Parathyroid adenoma (tissue), 2 donors: ENCODE results near the gene C15orf62.

ENCODE experiments used
- H2AFZ ChIP-seq: fragments of 300-600 bp; sonication (generic); one replicate; pipeline ENCODE4 v1.7.0; 2017; ENCODE audit warnings: antibody characterized with exemption, mild to moderate bottlenecking
- H3K27ac ChIP-seq: fragments of 300-600 bp; sonication (generic); one replicate; pipeline ENCODE4 v1.7.0; 2017
- H3K27me3 ChIP-seq: fragments of 300-600 bp; sonication (generic); one replicate; pipeline ENCODE4 v1.7.0; 2017; ENCODE audit warnings: low read length; ENCODE audit not compliant: control insufficient read depth, insufficient read depth
- H3K36me3 ChIP-seq: fragments of 300-600 bp; sonication (generic); one replicate; pipeline ENCODE4 v1.7.0; 2017; ENCODE audit warnings: low read length; ENCODE audit not compliant: control insufficient read depth, insufficient read depth
- H3K4me1 ChIP-seq: fragments of 300-600 bp; sonication (generic); one replicate; pipeline ENCODE4 v1.7.0; 2017; ENCODE audit warnings: control low read depth
- H3K4me2 ChIP-seq: fragments of 300-600 bp; sonication (generic); one replicate; pipeline ENCODE4 v1.7.0; 2017; ENCODE audit warnings: low read length
- H3K4me3 ChIP-seq: fragments of 300-600 bp; sonication (generic); one replicate; pipeline ENCODE4 v1.7.0; 2017; ENCODE audit warnings: low read depth, low read length
- H3K79me2 ChIP-seq: fragments of 300-600 bp; sonication (generic); one replicate; pipeline ENCODE4 v1.7.0; 2017; ENCODE audit warnings: control low read depth
- H3K9ac ChIP-seq: fragments of 300-600 bp; sonication (generic); one replicate; pipeline ENCODE4 v1.7.0; 2017; ENCODE audit warnings: mild to moderate bottlenecking
- H3K9me3 ChIP-seq: fragments of 300-600 bp; sonication (generic); one replicate; pipeline ENCODE4 v1.7.0; 2017; ENCODE audit warnings: low read length; ENCODE audit not compliant: control insufficient read depth
- CTCF ChIP-seq: fragments of 300-600 bp; sonication (generic); IDR thresholded peaks from one replicate; pipeline ENCODE4 v1.7.0; 2017; ENCODE audit warnings: antibody characterized with exemption, mild to moderate bottlenecking
- donor health status: primary hyperparathyroidism.

The C15orf62 gene

GRCh38 chr15:40807888-40808461 lies 38.2 kb downstream of the C15orf62 start:
- Histone ChIP-seq H3K27ac (no peak overlapping the region), H3K36me3 (no peaks in the 10 kb centered on the region)
- TF ChIP-seq CTCF, result no peak

DNA sequence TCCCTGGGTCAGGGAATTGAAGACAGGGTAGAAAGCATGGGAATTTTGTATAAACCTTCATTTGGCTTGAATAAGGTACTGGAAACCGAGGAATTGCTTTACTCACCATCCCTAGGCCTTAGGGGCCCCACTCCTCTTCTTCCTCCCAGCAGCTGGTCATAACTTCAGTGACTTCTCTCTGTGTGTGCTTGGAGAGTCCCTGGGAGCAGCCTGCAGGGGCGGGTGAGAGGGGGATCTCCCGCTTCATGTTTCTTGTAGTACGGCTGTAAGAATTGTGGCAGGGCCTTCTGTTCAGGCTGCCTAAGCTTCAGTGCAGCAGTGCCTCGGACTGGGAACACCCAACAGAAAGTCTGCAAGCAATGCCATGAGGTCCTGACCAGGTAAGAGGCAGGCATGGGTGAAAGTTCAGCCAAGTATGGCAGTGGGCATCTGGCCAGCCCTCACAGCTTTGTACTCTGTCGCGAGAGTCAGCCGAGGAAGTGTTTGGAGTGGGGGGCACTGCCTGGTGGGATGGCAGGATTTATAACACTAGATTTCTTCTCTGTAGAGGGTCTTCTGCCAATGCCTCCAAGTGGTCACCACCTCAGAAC lies 39.2 kb downstream of the C15orf62 start:
- Histone ChIP-seq H3K36me3 (no peaks in the 10 kb centered on the region), H3K79me2 (peaks cover 6% of the 10 kb centered on the region), H3K27ac (no peak overlapping the region), H3K9me3 (no peaks in the 10 kb centered on the region), H3K4me3 (no peak overlapping the region), H3K4me1 (peaks cover 2% of the 10 kb centered on the region), H3K27me3 (no peaks in the 10 kb centered on the region), H3K9ac (no peak overlapping the region), H3K4me2 (no peak overlapping the region), H2AFZ (no peak overlapping the region)
- TF ChIP-seq CTCF, result no peak

More at GRCh38 chr15:40807888-40808461, 38.2 kb downstream of the C15orf62 start:
- Histone ChIP-seq H2AFZ (peak overlapping the region; percentile 95), H3K9me3 (no peaks in the 10 kb centered on the region), H3K79me2 (peaks cover 6% of the 10 kb centered on the region), H3K4me2 (peak overlapping the region; percentile 81), H3K4me1 (peaks cover 7% of the 10 kb centered on the region), H3K27me3 (no peaks in the 10 kb centered on the region), H3K9ac (no peak overlapping the region), H3K4me3 (peak overlapping the region; percentile 99)

- Histone ChIP-seq H3K4me2 (no peak overlapping the region), H3K27me3 (no peaks in the 10 kb centered on the region), H3K9ac (no peak overlapping the region), H3K4me1 (peaks cover 11% of the 10 kb centered on the region), H3K36me3 (no peaks in the 10 kb centered on the region), H3K9me3 (no peaks in the 10 kb centered on the region), H2AFZ (no peak overlapping the region), H3K79me2 (no peaks in the 10 kb centered on the region), H3K27ac (no peak overlapping the region), H3K4me3 (no peak overlapping the region)
- TF ChIP-seq CTCF, result no peak
Measured at GRCh38 chr15:40812721-40813425, 43.1 kb downstream of the C15orf62 start.

DNA sequence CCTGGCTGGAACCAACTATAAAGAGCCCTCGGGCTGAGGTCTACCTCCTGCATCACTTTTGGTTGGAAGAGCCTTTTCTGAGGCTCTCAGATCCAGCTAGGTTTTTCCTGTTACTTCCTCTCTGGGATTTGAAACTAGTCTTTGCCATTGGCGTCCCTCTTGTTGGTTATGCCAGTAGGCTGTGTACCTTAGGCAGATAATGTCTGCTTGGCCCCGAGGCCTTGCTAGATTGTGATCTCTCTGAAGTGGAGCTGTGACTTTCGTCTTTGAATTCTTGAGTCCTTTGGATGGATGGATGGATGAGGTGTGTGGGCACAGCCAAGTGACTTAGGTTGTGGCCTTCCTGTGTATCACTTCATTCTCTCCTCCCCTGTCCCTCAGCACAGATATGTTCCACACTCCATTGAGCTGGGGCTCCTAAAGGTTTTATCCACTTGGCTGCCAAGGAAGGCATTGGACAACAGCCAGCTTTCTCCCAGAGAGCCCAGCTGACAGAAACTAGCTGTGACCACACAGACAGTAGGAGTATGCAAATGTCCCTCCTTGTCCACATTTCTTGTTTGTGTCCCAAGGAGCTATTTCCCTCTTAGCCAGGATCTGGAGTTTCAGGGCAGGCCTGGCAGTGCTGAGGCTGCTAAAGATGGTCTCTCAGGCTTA lies 45.4 kb downstream of the C15orf62 start:
- no peak for TF ChIP-seq CTCF
- no peak overlapping the region for H3K4me3 ChIP-seq
- no peaks in the 10 kb centered on the region for H3K27me3 ChIP-seq
- peaks cover 11% of the 10 kb centered on the region for H3K4me1 ChIP-seq
- H3K36me3 ChIP-seq, result no peaks in the 10 kb centered on the region
- no peaks in the 10 kb centered on the region for H3K9me3 ChIP-seq
- no peak overlapping the region for H3K9ac ChIP-seq
- H3K79me2 ChIP-seq, result no peaks in the 10 kb centered on the region
- peak overlapping the region; percentile 34 for H2AFZ ChIP-seq
- no peak overlapping the region for H3K4me2 ChIP-seq
- H3K27ac ChIP-seq, result peak overlapping the region; percentile 57
